Measurements from ENCODE around the gene MBOAT1. TPM values are rescaled to one million over a fixed set of nuclear protein-coding genes. Genes with fewer than 3 reads are reported as not detected.

MBOAT1 gene
- polyA plus RNA-seq, 2 of the 4 experiments (the other 2 are of a cell fraction), result 1.9 to 5.5 TPM

GRCh38 chr6:20167601-20168000 is 44.7 kb downstream of the MBOAT1 start:
- 85% methylated on average over 2 of the region's 2 CpGs for WGBS (ENCODE audit: missing lambda C conversion rate)
- no peak overlapping the region for H3K27ac ChIP-seq
- no peaks in the 10 kb centered on the region for H3K9me3 ChIP-seq
- POLR2A ChIA-PET, result no interaction called here
- H3K4me3 ChIP-seq, result no peak overlapping the region
- DNase-seq (ENCODE audit: low read depth in 1 of 2, low spot score in 1 of 2) (no peak), FAIRE-seq (no peak), ATAC-seq (no peak)
- no peaks in the 10 kb centered on the region for H3K4me1 ChIP-seq
- no peak overlapping the region for H3K4me2 ChIP-seq
- CTCF ChIA-PET, result interaction anchor here (1.3 kb wide), 1 partner anchor 41 kb away, joined by 5 read pairs; no protein-coding TSS in a partner anchor
- no peak for TF ChIP-seq JUNB (IDR thresholded peaks at IDR 0.05)
- TF ChIP-seq CEBPB (IDR thresholded peaks at IDR 0.05), result no peak
- TF ChIP-seq EHMT2 (IDR thresholded peaks at IDR 0.05; ENCODE audit: low read depth), result no peak
- no peak for TF ChIP-seq BHLHE40 (IDR thresholded peaks at IDR 0.05; ENCODE audit: low read depth, low read length)
- no peak for TF ChIP-seq PHF8 (IDR thresholded peaks at IDR 0.05; ENCODE audit: borderline replicate concordance, low read depth)
- TF ChIP-seq RARB (CRISPR knock-in tag; IDR thresholded peaks at IDR 0.05), result no peak
- TF ChIP-seq HMGXB4 (CRISPR knock-in tag; IDR thresholded peaks at IDR 0.05; ENCODE audit: borderline replicate concordance), result no peak
- no peak for TF ChIP-seq MYC (IDR thresholded peaks at IDR 0.05; ENCODE audit: borderline replicate concordance, low read length)
- no peak for TF ChIP-seq MAZ (IDR thresholded peaks at IDR 0.05; ENCODE audit: borderline replicate concordance, low read depth, low read length)
- no peak for TF ChIP-seq CTCF (IDR thresholded peaks at IDR 0.05)
- no peak for TF ChIP-seq MAFK (IDR thresholded peaks at IDR 0.05; ENCODE audit: partially characterized antibody)
- no peak for TF ChIP-seq RAD21 (conservative IDR thresholded peaks at IDR 0.05 in 1 of 2, IDR thresholded peaks at IDR 0.05 in 1 of 2)
- TF ChIP-seq CBX2 (IDR thresholded peaks at IDR 0.05; ENCODE audit: borderline replicate concordance, low read depth), result no peak
- TF ChIP-seq SMC3 (IDR thresholded peaks at IDR 0.05), result no peak

GRCh38 chr6:20166210-20166609 is 46.1 kb downstream of the MBOAT1 start:
- 97% methylated on average over 2 of the region's 2 CpGs for WGBS (ENCODE audit: missing lambda C conversion rate)
- Histone ChIP-seq H3K4me1 (no peaks in the 10 kb centered on the region), H3K27ac (no peak overlapping the region), H3K4me3 (no peak overlapping the region), H3K4me2 (no peak overlapping the region), H3K9me3 (no peaks in the 10 kb centered on the region)
- no peak for TF ChIP-seq ELK1 (IDR thresholded peaks at IDR 0.05; ENCODE audit: low read depth, low read length)
- TF ChIP-seq EHMT2 (IDR thresholded peaks at IDR 0.05; ENCODE audit: low read depth), result no peak
- no peak for TF ChIP-seq HES2 (IDR thresholded peaks at IDR 0.05)
- no peak for TF ChIP-seq RFX5 (IDR thresholded peaks at IDR 0.05)
- no peak for TF ChIP-seq PBX3 (IDR thresholded peaks at IDR 0.05)
- TF ChIP-seq HMGXB4 (CRISPR knock-in tag; IDR thresholded peaks at IDR 0.05; ENCODE audit: borderline replicate concordance), result no peak
- TF ChIP-seq ATOH8 (CRISPR knock-in tag; IDR thresholded peaks at IDR 0.05; ENCODE audit: low read depth), result no peak
- no peak for TF ChIP-seq MYC (IDR thresholded peaks at IDR 0.05; ENCODE audit: borderline replicate concordance, low read length)
- TF ChIP-seq FOSL2 (IDR thresholded peaks at IDR 0.05), result no peak
- no peak for TF ChIP-seq FOSL2 (CRISPR knock-in tag; IDR thresholded peaks at IDR 0.05)
- TF ChIP-seq MAFK (IDR thresholded peaks at IDR 0.05; ENCODE audit: partially characterized antibody), result no peak
- TF ChIP-seq ZSCAN20 (CRISPR knock-in tag; IDR thresholded peaks at IDR 0.05), result no peak
- TF ChIP-seq SREBF2 (IDR thresholded peaks at IDR 0.05), result no peak
- no peak for TF ChIP-seq FOSB (CRISPR knock-in tag; IDR thresholded peaks at IDR 0.05)
- TF ChIP-seq KDM1A (IDR thresholded peaks at IDR 0.05; ENCODE audit: low read depth), result no peak
- TF ChIP-seq RARB (CRISPR knock-in tag; IDR thresholded peaks at IDR 0.05), result no peak
- TF ChIP-seq RAD21 (conservative IDR thresholded peaks at IDR 0.05 in 1 of 2, IDR thresholded peaks at IDR 0.05 in 1 of 2), result no peak
- TF ChIP-seq GATA3 (IDR thresholded peaks at IDR 0.05; ENCODE audit: borderline replicate concordance), result no peak
- FAIRE-seq (no peak), DNase-seq (ENCODE audit: low read depth in 1 of 2, low spot score in 1 of 2) (no peak), ATAC-seq (no peak)
- POLR2A ChIA-PET, result no interaction called here
- CTCF ChIA-PET, result interaction anchor here (1.6 kb wide), 1 partner anchor 10 kb away, joined by 4 read pairs; no protein-coding TSS in a partner anchor

All from A549 (cell line).